OCI-LY7 (cell line): ENCODE data around the gene ZNF775. TPM values are rescaled to one million over a fixed set of nuclear protein-coding genes. Genes with fewer than 3 reads are reported as not detected.
A peak's percentile ranks its signal among the peaks of the same experiment; 100 is the strongest.

Source experiments
- BruUV-seq: library from RNA; stranded (reverse); fragments of 400-500 nt; replicated peaks from 2 replicates; lab custom pipeline; 2021; lab: Mats Ljungman, UMichigan
- CTCF ChIA-PET: fragments of 300-600 bp; sonication (Branson Sonifier 250); formaldehyde crosslinking; loops from one replicate; lab custom pipeline; 2022; ENCODE audit warnings: antibody characterized with exemption; ENCODE audit not compliant: unreplicated experiment; lab: Charles Lee
- POLR2A ChIA-PET: fragments of 300-600 bp; sonication (Branson Sonifier 250); formaldehyde crosslinking; loops from one replicate; lab custom pipeline; 2022; ENCODE audit warnings: antibody characterized with exemption; lab: Charles Lee
- DNase-seq: peaks from one replicate; pipeline ENCODE4 v3.0.0-alpha.2; 2015; ENCODE audit warnings: low spot score
- H2AFZ ChIP-seq: fragments of 200-600 bp; sonication (generic), shearing (Covaris generic); 2 replicates; pipeline ENCODE4 v1.6.1; 2014; ENCODE audit warnings: mild to moderate bottlenecking, antibody characterized with exemption, low read length, moderate library complexity
- H3K27ac ChIP-seq: fragments of 200-600 bp; sonication (generic); 2 replicates; pipeline ENCODE4 v1.5.1; 2014; ENCODE audit warnings: mixed run types, low read depth, mild to moderate bottlenecking, moderate library complexity, low read length, inconsistent platforms; ENCODE audit not compliant: poor library complexity, severe bottlenecking
- H3K36me3 ChIP-seq: fragments of 200-600 bp; sonication (generic); 2 replicates; pipeline ENCODE4 v1.6.1; 2014; ENCODE audit warnings: mild to moderate bottlenecking, antibody characterized with exemption, low read length, moderate library complexity, mixed read lengths; ENCODE audit not compliant: insufficient read depth
- H3K4me1 ChIP-seq: fragments of 200-600 bp; sonication (generic); 2 replicates; pipeline ENCODE4 v1.5.1; 2014; ENCODE audit warnings: mild to moderate bottlenecking, low read length; ENCODE audit not compliant: insufficient read depth, poor library complexity, severe bottlenecking
- H3K4me2 ChIP-seq: fragments of 200-600 bp; sonication (generic); 2 replicates; pipeline ENCODE4 v1.6.1; 2014; ENCODE audit warnings: mild to moderate bottlenecking, low read length
- H3K4me3 ChIP-seq: fragments of 200-600 bp; sonication (generic); 2 replicates; pipeline ENCODE4 v1.5.1; 2014; ENCODE audit warnings: mild to moderate bottlenecking, low read depth, low read length; ENCODE audit not compliant: poor library complexity, severe bottlenecking
- H3K79me2 ChIP-seq: fragments of 200-600 bp; sonication (generic); 2 replicates; pipeline ENCODE4 v1.6.1; 2016; ENCODE audit warnings: low read depth, mild to moderate bottlenecking, low read length, moderate library complexity, mixed read lengths; ENCODE audit not compliant: insufficient read depth
- H3K9me2 ChIP-seq: fragments of 200-600 bp; sonication (generic); 2 replicates; pipeline ENCODE4 v1.6.1; 2016; ENCODE audit warnings: mild to moderate bottlenecking, low read length, mixed read lengths; ENCODE audit not compliant: insufficient read depth
- H3K9me3 ChIP-seq: fragments of 200-600 bp; sonication (generic); 2 replicates; pipeline ENCODE4 v1.6.1; 2014; ENCODE audit warnings: mild to moderate bottlenecking, mixed run types, low read length, mixed read lengths
- H4K20me1 ChIP-seq: fragments of 200-600 bp; sonication (generic); 2 replicates; pipeline ENCODE4 v1.6.1; 2014; ENCODE audit warnings: mild to moderate bottlenecking, antibody characterized with exemption, low read length, moderate library complexity, mixed read lengths; ENCODE audit not compliant: insufficient read depth
- CTCF ChIP-seq: fragments of 200-600 bp; sonication (generic); conservative IDR thresholded peaks from 2 replicates; pipeline ENCODE4 v1.5.1; 2014; ENCODE audit warnings: mild to moderate bottlenecking, antibody characterized with exemption, low read length, moderate library complexity, mixed read lengths
- EZH2phosphoT487 ChIP-seq: fragments of 200-600 bp; sonication (generic); IDR thresholded peaks from 2 replicates; pipeline ENCODE4 v1.6.1; 2018; ENCODE audit warnings: low read depth, borderline replicate concordance, mild to moderate bottlenecking, mixed run types, antibody characterized with exemption, low read length, moderate library complexity, mixed read lengths
- intact Hi-C: fragments of 100-400 bp; cut with micrococcal nuclease; formaldehyde crosslinking; loops from one replicate; pipeline ENCODE4 v1.10.0; 2022; ENCODE audit not compliant: unreplicated experiment
- total RNA-seq, 2 experiments: library from RNA; depleted of rRNA in 1 of 2; stranded (reverse); fragments of >200 nt in 1 of 2; shearing (Covaris generic) in 1 of 2; gene quantifications; 2 replicates each; pipeline ENCODE4 v1.2.3, GENCODE V29; 2014 to 2022

ZNF775 gene
- total RNA-seq, 2 experiments from 2014 or later, result 4.7 to 6.5 TPM

GRCh38 chr7:150375662-150376521, 3.2 kb upstream of the ZNF775 start:
- intact Hi-C loops, result loop anchor here (10.0 kb wide), 2 partner anchors 511 to 599 kb away; partner anchors contain the start of gene KCNH2
- H3K27ac ChIP-seq, result no peak overlapping the region

GRCh38 chr7:150376560-150376959, 2.6 kb upstream of the ZNF775 start:
- ChIA-PET POLR2A (interaction anchor here (2.1 kb wide), 3 partner anchors 7 to 30 kb away, joined by 11 to 16 read pairs (median 14); partner anchors contain the start of gene REPIN1), CTCF (no interaction called here)
- Histone ChIP-seq H3K4me2 (peak overlapping the region; percentile 34; the same call in 1 of the 2 replicates), H4K20me1 (no peaks in the 10 kb centered on the region), H2AFZ (no peak overlapping the region), H3K9me2 (no peaks in the 10 kb centered on the region), H3K79me2 (no peaks in the 10 kb centered on the region), H3K27ac (no peak overlapping the region), H3K4me3 (no peak overlapping the region), H3K9me3 (no peaks in the 10 kb centered on the region), H3K4me1 (peaks cover 60% of the 10 kb centered on the region), H3K36me3 (no peaks in the 10 kb centered on the region)
- no TSS peak for BruUV-seq
- TF ChIP-seq EZH2phosphoT487, result no peak
- TF ChIP-seq CTCF, result no peak
- intact Hi-C loops, result loop anchor here (10.0 kb wide), 2 partner anchors 512 to 598 kb away; partner anchors contain the start of gene KCNH2
- no peak for DNase-seq

More at GRCh38 chr7:150375662-150376521, 3.2 kb upstream of the ZNF775 start:
- Histone ChIP-seq H3K4me1 (peaks cover 55% of the 10 kb centered on the region), H3K9me3 (no peaks in the 10 kb centered on the region), H3K4me3 (no peak overlapping the region), H3K79me2 (no peaks in the 10 kb centered on the region), H3K36me3 (no peaks in the 10 kb centered on the region), H3K9me2 (no peaks in the 10 kb centered on the region), H3K4me2 (peak overlapping the region; percentile 34), H4K20me1 (no peaks in the 10 kb centered on the region), H2AFZ (no peak overlapping the region)
- DNase-seq, result no peak
- CTCF ChIA-PET, result no interaction called here
- POLR2A ChIA-PET, result interaction anchor here (2.8 kb wide), 1 partner anchor 31 kb away, joined by 10 read pairs; a partner anchor contains a TSS
- BruUV-seq, result no TSS peak
- TF ChIP-seq CTCF (no peak), EZH2phosphoT487 (no peak)
